CD4-positive, alpha-beta T cell treated with Interleukin-4 for 1 hour (primary cell): ENCODE results near the gene TIMM13.
A peak's percentile ranks its signal among the peaks of the same experiment; 100 is the strongest.
"Not testable (repeated sequence)": the region's sequence is repeated elsewhere in the genome, so short reads cannot be mapped to it uniquely, and the experiment has no call there.

ENCODE experiments used
- DNase-seq, 2 donors: peaks; one replicate each; pipeline ENCODE4 v3.0.0-alpha.2; 2020 to 2022

TIMM13 gene

GRCh38 chr19:2429917-2430535 is 2.6 kb upstream of the TIMM13 start:
- no peak for DNase-seq

DNA sequence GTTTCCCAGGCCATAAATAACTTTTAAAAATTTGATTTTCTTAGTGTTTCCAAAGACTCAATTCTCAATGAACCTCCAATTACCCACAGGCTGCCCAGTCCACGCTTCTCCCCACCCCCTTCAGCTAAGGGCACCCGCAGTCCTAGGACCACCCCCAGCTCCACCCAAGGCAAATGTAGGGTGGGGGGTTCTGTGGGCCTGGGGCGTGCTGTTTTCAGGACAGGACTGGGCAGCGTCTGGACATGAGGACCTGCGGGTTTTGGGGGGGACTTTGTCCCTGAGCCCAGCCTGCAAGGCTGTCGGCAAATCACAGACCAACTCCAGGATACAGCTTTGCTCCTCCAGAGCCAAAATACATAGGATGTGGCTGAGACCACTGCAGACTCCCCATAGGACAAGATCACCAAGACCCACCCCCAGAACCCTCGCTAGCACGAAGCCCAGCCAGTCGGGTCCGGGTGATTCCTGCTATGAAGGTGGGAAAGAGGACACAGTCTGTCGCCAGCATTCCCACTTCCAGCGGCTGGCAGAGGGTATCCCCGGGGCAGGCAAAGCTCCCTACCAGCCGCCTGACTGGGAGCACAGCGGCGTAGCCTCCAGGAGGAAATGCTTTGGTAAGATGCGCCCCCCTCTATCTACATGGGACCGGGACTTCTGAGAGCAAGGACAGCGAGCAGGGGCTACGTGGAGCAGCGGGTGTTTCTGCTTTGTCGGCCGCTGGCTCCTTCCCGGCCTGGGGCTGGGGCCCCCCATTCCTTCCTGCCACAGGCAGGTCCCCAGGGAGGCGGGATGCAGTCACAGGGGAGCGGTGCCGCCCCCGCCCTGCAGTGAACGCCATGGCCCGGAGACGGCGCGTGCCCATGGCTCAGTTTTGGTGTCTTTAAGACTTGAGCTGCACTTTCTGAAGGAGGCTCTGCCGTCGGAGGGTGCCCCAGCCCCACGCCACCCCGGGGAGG is 1.6 kb upstream of the TIMM13 start:
- DNase-seq = no peak

- no peak for DNase-seq
These were observed 920 bp upstream of the TIMM13 start for GRCh38 chr19:2428321-2428690.

DNA sequence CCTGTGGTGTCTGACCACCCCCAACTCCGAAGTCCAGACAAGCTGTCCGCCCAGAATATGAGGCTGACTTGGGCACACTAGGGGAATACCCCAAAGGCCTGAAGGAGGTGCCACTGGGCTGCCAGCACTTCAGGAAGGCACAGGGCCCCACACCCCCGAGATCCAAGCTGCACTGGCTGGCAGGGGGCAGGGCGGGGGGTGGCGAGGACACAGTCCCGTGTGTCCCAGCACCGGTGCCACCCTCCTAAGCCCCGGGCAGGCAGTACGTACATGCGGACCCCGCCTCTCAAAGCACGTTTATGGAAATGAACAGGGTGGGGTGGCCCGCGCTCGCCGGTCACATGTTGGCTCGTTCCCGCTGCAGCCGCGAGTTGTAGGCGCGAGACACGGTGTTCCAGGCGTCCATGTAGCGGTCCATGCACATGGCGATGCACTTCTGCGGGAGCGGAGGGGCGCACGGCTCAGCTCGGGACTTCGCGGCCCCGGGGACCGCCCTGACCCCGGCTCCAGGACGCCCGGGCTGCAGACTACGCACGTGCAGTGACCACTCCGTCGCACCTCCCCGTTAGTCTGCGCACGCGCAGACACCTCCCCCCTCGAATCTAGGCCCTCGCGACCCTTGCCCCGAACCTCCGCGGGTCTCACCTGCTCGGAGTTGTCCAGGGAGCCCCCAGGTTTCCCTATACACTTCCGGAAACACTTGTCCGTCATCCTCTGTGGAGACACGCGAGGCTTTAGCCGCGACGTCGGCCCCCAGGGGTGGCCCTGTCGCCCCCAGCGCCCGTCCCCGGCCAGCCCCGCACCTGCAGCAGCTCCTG is 566 bp downstream of the TIMM13 start:
- DNase-seq = peak; percentile 20 to 55

DNA sequence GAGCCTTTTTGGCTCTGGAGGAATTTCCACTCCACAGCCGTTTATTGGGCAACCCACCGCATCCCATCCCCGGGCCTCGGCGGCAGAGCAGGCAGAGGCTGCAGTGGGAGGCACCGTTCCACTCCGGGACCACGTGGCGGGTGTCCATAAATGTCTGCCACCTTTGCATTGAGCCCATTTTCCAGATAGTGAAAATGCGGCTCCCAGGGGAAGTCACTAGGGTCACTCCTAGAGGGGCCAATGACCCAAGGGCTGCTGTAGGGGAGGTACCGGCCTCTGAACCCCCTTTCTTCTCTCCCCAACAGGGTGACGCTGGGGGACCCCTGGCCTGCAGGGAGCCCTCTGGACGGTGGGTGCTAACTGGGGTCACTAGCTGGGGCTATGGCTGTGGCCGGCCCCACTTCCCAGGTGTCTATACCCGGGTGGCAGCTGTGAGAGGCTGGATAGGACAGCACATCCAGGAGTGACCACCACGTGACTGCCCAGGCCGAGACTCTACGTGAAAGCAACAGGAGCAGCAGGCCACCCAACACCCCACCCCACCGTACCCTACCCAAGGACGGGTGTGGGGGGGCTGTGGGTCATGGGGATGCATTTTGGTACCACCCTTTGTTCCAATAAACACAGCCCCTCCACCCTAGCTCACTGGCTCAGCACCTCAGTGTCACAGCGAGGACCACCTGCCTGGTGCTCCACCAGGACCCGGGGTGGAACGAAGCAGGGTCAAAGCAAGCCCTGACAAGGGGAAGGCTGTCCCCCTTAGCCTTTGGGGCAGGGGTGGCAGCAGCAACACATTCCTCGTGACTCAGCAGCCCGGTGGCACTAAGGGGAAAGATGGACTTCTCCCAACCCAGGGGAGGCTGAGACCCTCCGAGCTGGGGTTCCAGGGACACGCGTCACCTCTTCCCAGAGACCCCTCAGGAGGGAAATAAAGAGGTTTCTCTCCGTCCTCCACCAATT is 1.5 kb downstream of the TIMM13 start:
- DNase-seq = no peak

GRCh38 chr19:2424686-2425621 is 2.4 kb downstream of the TIMM13 start:
- DNase-seq = no peak

- no peak for DNase-seq
These were observed 3.3 kb downstream of the TIMM13 start for GRCh38 chr19:2423915-2424685.

GRCh38 chr19:2423071-2423914 is 4.1 kb downstream of the TIMM13 start:
- DNase-seq = no peak

- DNase-seq = no peak
These were observed 5.6 kb downstream of the TIMM13 start for GRCh38 chr19:2421581-2422306.

DNA sequence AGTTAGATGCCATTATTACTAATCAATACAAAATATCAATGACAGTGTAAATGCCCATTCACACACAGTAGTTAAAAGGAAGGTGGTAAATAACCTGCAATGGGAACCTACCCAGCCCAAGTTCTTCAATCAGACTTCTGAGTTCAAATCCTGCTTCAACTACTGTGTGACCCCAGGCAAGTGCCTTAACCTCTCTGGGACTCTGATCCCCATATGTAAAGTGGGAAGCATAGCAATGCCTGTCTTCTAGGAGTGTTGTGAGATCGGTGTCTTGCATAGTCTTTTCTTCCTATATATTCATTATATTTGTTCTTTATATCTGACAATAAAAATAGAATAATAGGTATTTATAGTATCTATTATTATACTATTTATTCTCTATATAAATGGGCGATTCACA is 6.9 kb downstream of the TIMM13 start:
- no peak for DNase-seq

- DNase-seq = no peak
These were observed 7.6 kb downstream of the TIMM13 start for GRCh38 chr19:2419754-2420153.

DNA sequence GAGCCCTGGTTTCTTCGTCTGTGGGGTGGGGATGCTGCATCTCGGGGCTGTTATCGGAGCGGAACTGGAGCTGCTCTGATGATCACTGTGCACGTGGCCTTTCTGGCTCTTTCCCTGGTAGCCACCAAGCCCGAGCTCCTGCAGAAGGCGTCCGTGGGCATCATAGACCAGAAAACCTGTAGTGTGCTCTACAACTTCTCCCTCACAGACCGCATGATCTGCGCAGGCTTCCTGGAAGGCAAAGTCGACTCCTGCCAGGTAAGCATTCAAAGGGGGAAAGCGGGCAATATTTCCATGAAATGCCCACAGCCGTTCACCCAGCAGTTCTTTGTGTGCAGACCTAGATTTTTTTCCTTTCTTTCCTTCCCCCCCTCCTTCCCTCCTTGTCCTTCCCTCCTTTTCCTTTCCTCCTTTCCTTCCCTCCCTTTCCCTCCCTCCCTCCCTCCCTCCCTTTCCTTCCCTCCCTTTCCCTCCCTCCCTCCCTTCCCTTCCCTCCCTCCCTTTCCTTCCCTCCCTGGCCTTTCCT is 9.4 kb downstream of the TIMM13 start:
- no peak for DNase-seq

DNA sequence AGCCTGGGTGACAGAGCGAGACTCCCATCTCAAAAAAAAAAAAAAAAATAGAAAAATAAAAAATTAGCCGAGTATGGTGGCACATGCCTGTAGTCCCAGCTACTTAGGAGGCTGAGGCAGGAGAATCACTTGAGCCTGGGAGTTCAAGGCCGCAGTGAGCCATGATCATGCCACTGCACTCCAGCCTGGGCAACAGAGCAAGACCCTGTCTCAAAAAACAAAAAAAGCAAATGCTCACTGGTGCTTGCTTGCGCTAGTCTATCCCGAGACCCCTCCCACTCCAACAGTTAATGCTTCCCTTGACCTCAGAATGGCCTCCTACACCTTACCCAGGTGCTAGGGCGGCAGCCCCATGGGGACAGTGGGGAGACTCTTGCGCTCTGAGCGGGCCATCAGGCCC is 9.9 kb downstream of the TIMM13 start:
- DNase-seq = not testable (repeated sequence)

DNA sequence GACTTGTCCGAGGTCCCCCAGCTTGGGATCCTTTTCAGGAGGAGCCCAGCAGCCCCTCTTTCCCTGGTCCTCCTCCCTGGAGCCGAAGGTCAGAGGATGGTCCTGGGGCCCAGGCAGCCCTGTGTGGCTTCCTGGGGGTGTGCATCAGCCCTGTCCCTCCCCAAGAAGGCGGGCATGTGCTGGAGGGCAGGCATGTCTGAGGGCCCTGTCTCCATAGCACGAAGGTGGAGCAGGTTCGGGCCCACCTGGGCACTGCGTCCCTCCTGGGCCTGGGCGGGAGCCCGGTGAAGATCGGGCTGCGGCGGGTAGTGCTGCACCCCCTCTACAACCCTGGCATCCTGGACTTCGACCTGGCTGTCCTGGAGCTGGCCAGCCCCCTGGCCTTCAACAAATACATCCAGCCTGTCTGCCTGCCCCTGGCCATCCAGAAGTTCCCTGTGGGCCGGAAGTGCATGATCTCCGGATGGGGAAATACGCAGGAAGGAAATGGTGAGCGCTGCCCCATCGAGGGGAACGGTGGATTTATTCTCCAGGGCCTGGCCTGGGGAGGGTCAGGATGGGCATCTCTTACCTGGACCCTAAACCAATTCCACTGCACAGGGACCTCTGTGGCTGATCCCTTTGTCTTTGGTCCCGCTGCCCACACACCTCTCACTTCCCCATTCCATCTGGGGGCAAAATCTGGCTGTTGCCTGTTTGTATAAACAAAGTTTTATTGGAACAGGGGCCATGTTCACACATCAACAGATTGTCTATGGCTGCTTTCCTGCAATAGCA is 10.9 kb downstream of the TIMM13 start:
- DNase-seq = no peak

- no peak for DNase-seq
These were observed 11.4 kb downstream of the TIMM13 start for GRCh38 chr19:2415973-2416319.

- DNase-seq = no peak
These were observed 12.0 kb downstream of the TIMM13 start for GRCh38 chr19:2415281-2415972.

DNA sequence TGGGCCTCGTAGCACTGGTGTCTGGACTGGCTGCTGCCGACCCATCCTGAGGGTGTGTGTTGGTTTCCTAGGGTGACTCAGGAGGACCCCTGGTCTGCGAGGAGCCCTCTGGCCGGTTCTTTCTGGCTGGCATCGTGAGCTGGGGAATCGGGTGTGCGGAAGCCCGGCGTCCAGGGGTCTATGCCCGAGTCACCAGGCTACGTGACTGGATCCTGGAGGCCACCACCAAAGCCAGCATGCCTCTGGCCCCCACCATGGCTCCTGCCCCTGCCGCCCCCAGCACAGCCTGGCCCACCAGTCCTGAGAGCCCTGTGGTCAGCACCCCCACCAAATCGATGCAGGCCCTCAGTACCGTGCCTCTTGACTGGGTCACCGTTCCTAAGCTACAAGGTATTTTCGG is 13.8 kb downstream of the TIMM13 start:
- no peak for DNase-seq
